Kidney epithelial cell (primary cell): ENCODE data around the gene RSBN1. TPM values are rescaled to one million over a fixed set of nuclear protein-coding genes. Genes with fewer than 3 reads are reported as not detected.

ENCODE experiments used
- DNase-seq: peaks from one replicate; pipeline ENCODE4 v3.0.0-alpha.2; 2010; ENCODE audit warnings: low read depth
- H3K27me3 ChIP-seq: 2 replicates; pipeline ENCODE4 v1.6.0; 2011; ENCODE audit warnings: low read length; ENCODE audit not compliant: control insufficient read depth, insufficient read depth
- H3K36me3 ChIP-seq: 2 replicates; pipeline ENCODE4 v1.5.1; 2011; ENCODE audit warnings: low read length; ENCODE audit not compliant: control insufficient read depth, insufficient read depth
- H3K4me3 ChIP-seq: 2 replicates; pipeline ENCODE4 v1.5.1; 2011; ENCODE audit warnings: low read depth, mild to moderate bottlenecking, control low read depth, low read length
- total RNA-seq: library from RNA; depleted of rRNA; stranded (reverse); fragments of >200 nt; gene quantifications from 2 replicates; pipeline ENCODE4 v1.2.3, GENCODE V29; 2015
- TF ChIP-seq, protein P1 (sequence below): IDR thresholded peaks from 2 replicates; pipeline ENCODE4 v1.5.1; 2011; ENCODE audit warnings: mild to moderate bottlenecking, moderate library complexity, low read length, control low read depth, inconsistent platforms; ENCODE audit not compliant: insufficient read depth, poor library complexity, severe bottlenecking

Gene RSBN1
- total RNA-seq, 1 donor from 2014 or later: 10.2 TPM

- H3K27me3 ChIP-seq: no peaks in the 10 kb centered on the region
Measured at GRCh38 chr1:113802367-113803007, 9.8 kb downstream of the RSBN1 start.

DNA sequence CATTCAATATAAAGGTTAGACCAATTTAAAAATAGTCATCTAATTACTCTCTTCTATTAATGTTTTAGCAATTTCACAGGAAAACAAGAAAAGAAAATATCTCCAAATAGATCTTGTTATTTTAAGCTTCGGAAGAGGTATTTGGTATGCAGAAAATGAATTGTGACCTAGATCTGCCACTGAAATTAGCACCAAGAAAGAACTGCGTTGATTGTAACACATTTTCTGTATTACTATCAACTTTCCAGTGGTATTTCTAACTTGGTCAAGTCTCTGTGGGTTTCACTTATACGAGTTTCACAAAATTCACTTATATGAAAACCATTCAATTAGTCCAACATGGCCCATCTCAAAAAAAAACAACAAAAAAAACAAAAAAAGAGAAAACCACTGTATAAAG lies 11.8 kb downstream of the RSBN1 start:
- no peaks in the 10 kb centered on the region for H3K36me3 ChIP-seq
- H3K27me3 ChIP-seq: no peaks in the 10 kb centered on the region
- no peak overlapping the region for H3K4me3 ChIP-seq
- TF ChIP-seq, protein P1, sequence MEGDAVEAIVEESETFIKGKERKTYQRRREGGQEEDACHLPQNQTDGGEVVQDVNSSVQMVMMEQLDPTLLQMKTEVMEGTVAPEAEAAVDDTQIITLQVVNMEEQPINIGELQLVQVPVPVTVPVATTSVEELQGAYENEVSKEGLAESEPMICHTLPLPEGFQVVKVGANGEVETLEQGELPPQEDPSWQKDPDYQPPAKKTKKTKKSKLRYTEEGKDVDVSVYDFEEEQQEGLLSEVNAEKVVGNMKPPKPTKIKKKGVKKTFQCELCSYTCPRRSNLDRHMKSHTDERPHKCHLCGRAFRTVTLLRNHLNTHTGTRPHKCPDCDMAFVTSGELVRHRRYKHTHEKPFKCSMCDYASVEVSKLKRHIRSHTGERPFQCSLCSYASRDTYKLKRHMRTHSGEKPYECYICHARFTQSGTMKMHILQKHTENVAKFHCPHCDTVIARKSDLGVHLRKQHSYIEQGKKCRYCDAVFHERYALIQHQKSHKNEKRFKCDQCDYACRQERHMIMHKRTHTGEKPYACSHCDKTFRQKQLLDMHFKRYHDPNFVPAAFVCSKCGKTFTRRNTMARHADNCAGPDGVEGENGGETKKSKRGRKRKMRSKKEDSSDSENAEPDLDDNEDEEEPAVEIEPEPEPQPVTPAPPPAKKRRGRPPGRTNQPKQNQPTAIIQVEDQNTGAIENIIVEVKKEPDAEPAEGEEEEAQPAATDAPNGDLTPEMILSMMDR: no peak
- no peak for DNase-seq

More at GRCh38 chr1:113802367-113803007, 9.8 kb downstream of the RSBN1 start:
- Histone ChIP-seq H3K4me3 (no peak overlapping the region), H3K36me3 (no peaks in the 10 kb centered on the region)
- no peak for DNase-seq
- TF ChIP-seq, protein P1: no peak

GRCh38 chr1:113797472-113797871 lies 14.8 kb downstream of the RSBN1 start:
- Histone ChIP-seq H3K27me3 (no peaks in the 10 kb centered on the region), H3K36me3 (no peaks in the 10 kb centered on the region), H3K4me3 (no peak overlapping the region)
- TF ChIP-seq, protein P1: no peak
- DNase-seq: no peak

DNA sequence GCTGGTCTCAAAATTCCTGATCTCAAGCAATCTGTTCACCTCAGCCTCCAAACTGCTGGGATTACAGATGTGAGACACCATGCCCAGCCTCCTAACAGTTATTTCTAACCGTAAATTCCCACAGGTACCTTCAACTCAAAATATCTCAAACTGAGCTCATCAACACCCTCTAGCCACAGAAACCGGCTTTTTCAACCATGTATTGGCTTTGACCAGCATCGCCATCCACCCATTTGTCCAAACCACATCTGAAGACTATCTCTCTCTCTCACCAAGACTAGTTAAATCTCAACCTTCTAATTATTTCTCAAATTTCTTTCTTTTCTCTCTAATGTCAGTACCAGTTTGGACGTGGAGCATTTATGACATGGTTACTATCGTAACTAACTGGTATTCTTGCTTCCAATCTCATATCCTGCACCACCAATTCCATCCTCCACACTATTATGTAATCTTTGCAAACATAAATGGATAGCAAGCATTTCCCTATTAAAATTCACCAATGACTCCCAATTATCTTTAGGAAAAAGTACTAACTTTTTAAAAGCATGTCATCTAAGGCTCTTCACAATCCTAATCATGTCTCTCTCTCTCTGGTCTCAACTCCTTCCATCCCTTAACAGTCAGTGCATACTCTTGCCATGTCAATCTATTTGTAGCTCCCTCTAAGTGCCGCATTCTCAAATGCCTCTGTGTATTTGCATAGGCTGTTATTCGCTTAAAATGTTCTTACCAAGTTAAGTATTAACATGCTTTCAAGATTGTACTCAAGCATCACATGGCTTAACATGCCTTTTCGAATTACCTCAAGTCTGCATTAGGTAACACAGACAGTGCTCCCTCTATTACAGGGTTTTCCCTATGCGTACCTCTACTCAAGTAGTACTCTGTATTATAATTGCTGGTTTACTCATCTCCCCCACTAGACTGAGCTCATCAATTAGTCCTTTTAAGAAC lies 18.1 kb downstream of the RSBN1 start:
- H3K27me3 ChIP-seq: no peaks in the 10 kb centered on the region
- H3K4me3 ChIP-seq: no peak overlapping the region
- TF ChIP-seq, protein P1: no peak
- DNase-seq: peak; percentile 50
- H3K36me3 ChIP-seq: no peaks in the 10 kb centered on the region

- Histone ChIP-seq H3K36me3 (no peaks in the 10 kb centered on the region), H3K27me3 (no peaks in the 10 kb centered on the region), H3K4me3 (no peak overlapping the region)
- TF ChIP-seq, protein P1: no peak
- DNase-seq: no peak
Measured at GRCh38 chr1:113792986-113793385, 19.3 kb downstream of the RSBN1 start.
